ENCODE measurements around the gene CNTNAP2. TPM values are rescaled to one million over a fixed set of nuclear protein-coding genes. Genes with fewer than 3 reads are reported as not detected.

CNTNAP2 gene
- total and polyA plus RNA-seq, 2 of the 8 experiments (the other 6 are each of a cell fraction or from before 2014, with no cell fraction given): 27.9 to 71.0 TPM

GRCh38 chr7:147078312-147078711 lies 961.7 kb downstream of the CNTNAP2 start (continued):
- TF ChIP-seq CTCF (IDR thresholded peaks at IDR 0.05; ENCODE audit: control extremely low read depth in 1 of 3, insufficient read depth in 1 of 3, low read depth in 1 of 3, low read length in 3 of 3): no peak
- no peak for TF ChIP-seq ATF3 (IDR thresholded peaks at IDR 0.05; ENCODE audit: insufficient read depth, low read depth, low read length)
- no peak for TF ChIP-seq TAF1 (IDR thresholded peaks at IDR 0.05; ENCODE audit: low read depth, low read length)
